HG03196 (cell line): ENCODE measurements around the gene GALNT9.
"Not testable (repeated sequence)": the region's sequence is repeated elsewhere in the genome, so short reads cannot be mapped to it uniquely, and the experiment has no call there.

Experiments used
- ATAC-seq: cut with Tn5 transposase; IDR thresholded peaks from one replicate; pipeline ENCODE4 v1.9.1; 2021; ENCODE audit not compliant: unreplicated experiment

GALNT9 gene

DNA sequence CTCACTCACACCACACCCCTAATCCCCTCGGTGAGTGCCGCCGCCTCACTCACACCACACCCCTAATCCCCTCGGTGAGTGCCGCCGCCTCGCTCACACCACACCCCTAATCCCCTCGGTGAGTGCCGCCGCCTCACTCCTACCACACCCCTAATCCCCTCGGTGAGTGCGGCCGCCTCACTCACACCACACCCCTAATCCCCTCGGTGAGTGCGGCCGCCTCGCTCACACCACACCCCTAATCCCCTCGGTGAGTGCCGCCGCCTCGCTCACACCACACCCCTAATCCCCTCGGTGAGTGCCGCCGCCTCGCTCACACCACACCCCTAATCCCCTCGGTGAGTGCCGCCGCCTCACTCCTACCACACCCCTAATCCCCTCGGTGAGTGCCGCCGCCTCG is 179.9 kb downstream of the GALNT9 start:
- ATAC-seq: not testable (repeated sequence)

- no peak for ATAC-seq
Observed at GRCh38 chr12:132148368-132149045, 180.9 kb downstream of the GALNT9 start.

GRCh38 chr12:132147423-132148367 is 181.7 kb downstream of the GALNT9 start:
- ATAC-seq: no peak

- no peak for ATAC-seq
Observed at GRCh38 chr12:132146772-132147422, 182.5 kb downstream of the GALNT9 start.
